Activated naive CD4-positive, alpha-beta T cell treated with Interleukin-2 at 50 U/mL for 16 hours (primary cell): Measurements from ENCODE around the gene CNRIP1.

Source experiments
- DNase-seq: peaks from one replicate; pipeline ENCODE4 v3.0.0-alpha.2; 2020

The CNRIP1 gene

GRCh38 chr2:68250196-68250595, 69.6 kb downstream of the CNRIP1 start:
- no peak for DNase-seq

GRCh38 chr2:68248806-68249205, 70.9 kb downstream of the CNRIP1 start:
- DNase-seq = no peak

- DNase-seq = no peak
These were observed 71.4 kb downstream of the CNRIP1 start for GRCh38 chr2:68248361-68248760.

- DNase-seq = no peak
These were observed 73.4 kb downstream of the CNRIP1 start for GRCh38 chr2:68246396-68246795.

GRCh38 chr2:68245672-68246071, 74.1 kb downstream of the CNRIP1 start:
- no peak for DNase-seq

GRCh38 chr2:68245066-68245465, 74.7 kb downstream of the CNRIP1 start:
- DNase-seq = no peak

GRCh38 chr2:68244456-68244855, 75.3 kb downstream of the CNRIP1 start:
- DNase-seq = no peak
